ENCODE data around the gene ADCY1.
"Not testable (repeated sequence)": the region's sequence is repeated elsewhere in the genome, so short reads cannot be mapped to it uniquely, and the experiment has no call there.

The ADCY1 gene

GRCh38 chr7:45573661-45574415 lies at the start of gene ADCY1:
TSS of gene ADCY1 (plus strand) at chr7:45574368. CDS start at chr7:45574544, 176 bp downstream.
- Mint-ChIP-seq H3K27me3 (ENCODE audit: low read depth, poor library complexity) (peaks cover 58% of the 10 kb centered on the region), H3K4me1 (peaks cover 19% of the 10 kb centered on the region), H3K27ac (no peak within 1 kb of the TSS), H3K9me3 (peaks cover 6% of the 10 kb centered on the region), H3K4me3 (peak within 1 kb of the TSS; percentile 84), H3K36me3 (ENCODE audit: low read depth) (no peaks in the 10 kb centered on the region)
- no peak for TF ChIP-seq CTCF (IDR thresholded peaks at IDR 0.05)
- DNase-seq = peak; percentile 79

- TF ChIP-seq CTCF (IDR thresholded peaks at IDR 0.05) = no peak
- Mint-ChIP-seq H3K4me1 (no peaks in the 10 kb centered on the region), H3K27ac (no peak overlapping the region), H3K9me3 (peaks cover 5% of the 10 kb centered on the region), H3K36me3 (ENCODE audit: low read depth) (no peaks in the 10 kb centered on the region), H3K27me3 (ENCODE audit: low read depth, poor library complexity) (no peaks in the 10 kb centered on the region), H3K4me3 (no peak overlapping the region)
- DNase-seq = no peak
These were observed 49.7 kb upstream of the ADCY1 start for GRCh38 chr7:45524445-45524844.

- H3K27me3 Mint-ChIP-seq (ENCODE audit: low read depth, poor library complexity) = no peaks in the 10 kb centered on the region
- no peak for DNase-seq
These were observed 49.1 kb upstream of the ADCY1 start for GRCh38 chr7:45525057-45525456.

GRCh38 chr7:45543473-45543872 lies 30.7 kb upstream of the ADCY1 start:
- no peak for DNase-seq
- no peak overlapping the region for H3K4me3 Mint-ChIP-seq
- H3K4me1 Mint-ChIP-seq = no peaks in the 10 kb centered on the region
- H3K27ac Mint-ChIP-seq = no peak overlapping the region
- H3K9me3 Mint-ChIP-seq = peaks cover 24% of the 10 kb centered on the region
- no peak for TF ChIP-seq CTCF (IDR thresholded peaks at IDR 0.05)
- no peaks in the 10 kb centered on the region for H3K36me3 Mint-ChIP-seq (ENCODE audit: low read depth)
- H3K27me3 Mint-ChIP-seq (ENCODE audit: low read depth, poor library complexity) = peaks cover 8% of the 10 kb centered on the region

More at GRCh38 chr7:45525057-45525456, 49.1 kb upstream of the ADCY1 start:
- H3K4me1 Mint-ChIP-seq = no peaks in the 10 kb centered on the region
- H3K27ac Mint-ChIP-seq = no peak overlapping the region
- H3K4me3 Mint-ChIP-seq = no peak overlapping the region
- H3K36me3 Mint-ChIP-seq (ENCODE audit: low read depth) = no peaks in the 10 kb centered on the region
- no peaks in the 10 kb centered on the region for H3K9me3 Mint-ChIP-seq
- TF ChIP-seq CTCF (IDR thresholded peaks at IDR 0.05) = no peak

GRCh38 chr7:45545105-45545710 lies 29.0 kb upstream of the ADCY1 start:
- H3K36me3 Mint-ChIP-seq (ENCODE audit: low read depth); H3K27me3 Mint-ChIP-seq (ENCODE audit: low read depth, poor library complexity); H3K27ac Mint-ChIP-seq; H3K9me3 Mint-ChIP-seq; DNase-seq; H3K4me1 Mint-ChIP-seq; H3K4me3 Mint-ChIP-seq: not testable (repeated sequence)

GRCh38 chr7:45548917-45549316 lies 25.3 kb upstream of the ADCY1 start:
- not testable (repeated sequence) for H3K36me3 Mint-ChIP-seq (ENCODE audit: low read depth); H3K27ac Mint-ChIP-seq; H3K27me3 Mint-ChIP-seq (ENCODE audit: low read depth, poor library complexity); DNase-seq; H3K4me3 Mint-ChIP-seq; H3K9me3 Mint-ChIP-seq; H3K4me1 Mint-ChIP-seq

- Mint-ChIP-seq H3K4me1 (peaks cover 15% of the 10 kb centered on the region), H3K27ac (no peak overlapping the region), H3K9me3 (peaks cover 25% of the 10 kb centered on the region), H3K4me3 (no peak overlapping the region), H3K36me3 (ENCODE audit: low read depth) (no peaks in the 10 kb centered on the region), H3K27me3 (ENCODE audit: low read depth, poor library complexity) (peaks cover 20% of the 10 kb centered on the region)
- no peak for DNase-seq
- no peak for TF ChIP-seq CTCF (IDR thresholded peaks at IDR 0.05)
These were observed 10.8 kb upstream of the ADCY1 start for GRCh38 chr7:45563401-45563800.
